Measurements from ENCODE around the gene ITLN1.
"Not testable (repeated sequence)": the region's sequence is repeated elsewhere in the genome, so short reads cannot be mapped to it uniquely, and the experiment has no call there.

The ITLN1 gene

DNA sequence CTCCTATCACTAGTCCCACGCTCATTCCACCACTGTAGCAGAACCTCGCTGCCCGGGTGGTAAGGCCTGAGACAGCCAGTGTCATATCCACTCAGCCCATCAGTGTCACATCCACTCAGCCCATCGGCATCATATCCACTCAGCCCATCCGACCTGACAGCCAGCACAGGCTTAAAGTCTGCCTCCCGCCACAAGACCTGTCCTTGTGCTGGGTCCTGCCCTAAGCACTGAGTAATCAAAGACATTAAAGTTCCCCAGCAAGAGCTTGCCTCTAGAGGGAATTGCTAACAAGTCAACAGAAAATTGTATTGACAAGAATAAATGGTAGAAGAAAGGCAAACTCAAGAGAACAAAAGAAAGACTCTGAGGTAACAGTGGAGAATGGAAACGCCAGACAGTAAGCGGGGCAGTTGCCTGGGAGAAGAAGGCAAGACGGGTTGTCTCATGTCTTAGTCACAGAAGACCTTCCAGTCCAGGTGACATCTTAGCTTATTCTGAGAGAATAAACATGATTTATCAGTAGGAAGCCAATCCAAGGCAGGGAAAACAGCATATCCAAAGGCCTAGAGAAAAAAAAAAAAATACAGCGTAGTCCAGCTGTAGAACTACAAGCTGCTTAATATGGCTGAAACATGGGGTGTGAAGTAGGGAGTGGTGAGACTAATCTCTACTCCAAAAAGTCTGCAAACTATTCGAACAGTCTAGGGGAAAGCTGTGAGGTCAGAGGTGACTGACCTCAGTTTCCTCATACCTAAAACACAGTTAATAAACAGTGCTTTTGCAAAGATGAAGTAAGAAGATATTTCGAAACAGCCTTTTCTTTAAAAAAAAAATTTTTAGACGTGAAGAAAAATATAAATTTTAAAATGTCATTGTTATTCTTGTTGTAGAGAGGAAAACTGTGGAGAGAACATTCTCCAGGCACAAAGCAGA is 1.1 kb downstream of the ITLN1 start:
- no peak for DNase-seq (ENCODE audit: low read depth)

DNA sequence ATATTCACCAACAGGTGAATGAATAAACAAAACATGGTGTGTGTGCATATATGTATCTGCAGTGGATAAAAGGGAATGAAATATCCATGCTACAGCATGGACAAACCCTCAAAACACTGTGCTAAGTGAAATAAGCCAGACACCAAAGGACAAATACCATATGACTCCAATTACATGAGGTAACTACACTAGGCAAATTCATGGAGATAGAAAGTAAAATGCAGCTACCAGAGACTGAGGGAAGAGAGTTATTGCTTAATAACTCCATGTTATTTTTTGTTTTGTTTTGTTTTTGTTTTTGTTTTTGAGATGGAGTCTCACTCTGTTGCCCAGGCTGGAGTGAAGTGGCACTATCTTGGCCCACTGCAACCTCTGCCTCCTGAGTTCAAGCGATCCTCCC is 2.4 kb downstream of the ITLN1 start:
- no peak for DNase-seq (ENCODE audit: low read depth)

DNA sequence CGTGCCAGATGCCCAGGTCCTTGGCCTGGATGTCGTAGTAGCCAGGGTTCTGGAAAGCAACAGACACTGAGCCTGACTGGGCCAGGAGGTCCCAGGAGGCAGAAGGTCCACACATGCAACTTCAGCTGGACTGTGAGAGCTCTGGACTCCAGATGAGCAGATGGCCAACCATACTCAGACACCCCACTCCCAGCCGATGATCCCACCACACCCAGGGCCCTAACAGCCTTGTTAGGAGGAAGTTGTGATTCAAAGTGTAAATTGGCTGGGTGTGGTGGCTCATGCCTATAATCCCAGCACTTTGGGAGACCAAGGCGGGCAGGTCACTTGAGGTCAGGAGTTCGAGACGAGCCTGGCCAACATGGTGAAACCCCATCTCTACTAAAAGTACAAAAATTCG is 3.7 kb downstream of the ITLN1 start:
- DNase-seq (ENCODE audit: low read depth): not testable (repeated sequence)

DNA sequence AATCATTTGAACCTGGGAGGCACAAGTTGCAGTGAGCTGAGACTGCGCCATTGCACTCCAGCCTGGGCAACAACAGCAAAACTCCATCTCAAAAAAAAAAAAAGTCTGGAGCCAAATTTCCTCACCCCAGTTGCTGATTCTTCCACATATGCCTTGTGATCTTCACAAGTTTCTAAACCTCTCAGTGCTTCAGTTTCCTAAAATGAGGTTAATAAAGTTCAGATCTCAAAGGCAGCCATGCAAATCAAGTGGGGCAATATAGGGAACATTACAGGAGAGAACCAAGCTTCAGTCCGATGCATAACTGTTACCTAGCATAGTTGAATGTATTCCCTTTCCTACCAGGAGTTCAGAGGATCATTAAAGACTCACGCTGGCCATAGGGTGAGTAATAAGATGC is 4.8 kb downstream of the ITLN1 start:
- no peak for DNase-seq (ENCODE audit: low read depth)

DNA sequence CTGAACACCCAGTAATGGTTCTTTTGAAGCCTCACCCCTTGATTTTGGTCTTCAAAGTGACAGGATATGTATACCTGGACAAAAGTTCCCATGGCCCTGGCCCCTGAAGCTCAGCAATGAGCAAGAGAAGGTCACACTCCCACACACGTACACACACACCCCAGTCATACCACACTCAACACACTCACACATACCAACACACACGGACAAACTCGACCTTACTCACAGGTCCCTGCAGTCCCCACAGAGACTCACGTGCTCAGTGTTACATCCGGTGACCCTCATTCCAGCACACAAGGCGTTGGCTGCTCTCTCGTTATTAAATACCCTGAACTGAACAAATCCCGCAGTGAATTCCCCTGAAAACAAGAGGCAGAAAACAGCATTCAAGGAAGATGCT is 5.9 kb downstream of the ITLN1 start:
- no peak for DNase-seq (ENCODE audit: low read depth)

DNA sequence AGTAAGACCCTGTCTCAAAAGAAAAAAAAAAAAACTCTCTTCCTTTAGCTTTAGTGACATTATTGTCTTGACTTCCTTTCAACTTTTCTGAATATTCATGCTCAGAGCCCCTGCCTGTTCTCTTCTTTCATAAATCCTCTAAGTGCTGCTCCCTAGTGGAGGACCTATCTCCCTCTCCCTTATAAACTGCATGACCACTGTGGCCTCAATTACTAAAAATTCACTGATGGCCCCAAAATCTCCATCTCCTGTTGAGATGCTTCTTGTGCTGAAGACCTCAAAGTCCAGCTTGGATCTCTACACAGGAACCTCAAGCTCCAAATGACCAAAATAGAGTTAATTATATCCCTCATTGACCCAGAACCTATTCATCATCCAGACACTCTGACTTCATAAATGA is 7.8 kb downstream of the ITLN1 start:
- DNase-seq (ENCODE audit: low read depth): no peak

DNA sequence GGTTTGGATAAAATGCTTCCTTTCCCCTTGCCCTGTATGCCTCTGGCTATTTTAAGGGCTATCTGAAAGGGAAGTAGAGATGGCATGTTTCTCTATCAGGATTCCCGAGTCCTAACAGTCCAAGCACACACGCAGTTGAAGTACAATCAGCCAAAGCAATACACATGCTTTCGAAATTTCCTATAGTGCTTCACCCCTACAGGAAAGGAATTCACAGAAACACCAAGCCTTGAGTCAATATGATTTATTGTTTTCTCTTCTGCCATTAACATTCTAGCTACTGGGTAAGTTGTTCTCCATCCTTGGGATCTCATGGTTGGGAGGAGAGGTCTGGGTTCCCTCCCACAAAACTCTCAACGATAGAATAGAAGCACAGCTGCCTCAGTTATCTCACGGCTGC is 8.7 kb downstream of the ITLN1 start:
- DNase-seq (ENCODE audit: low read depth): no peak

DNA sequence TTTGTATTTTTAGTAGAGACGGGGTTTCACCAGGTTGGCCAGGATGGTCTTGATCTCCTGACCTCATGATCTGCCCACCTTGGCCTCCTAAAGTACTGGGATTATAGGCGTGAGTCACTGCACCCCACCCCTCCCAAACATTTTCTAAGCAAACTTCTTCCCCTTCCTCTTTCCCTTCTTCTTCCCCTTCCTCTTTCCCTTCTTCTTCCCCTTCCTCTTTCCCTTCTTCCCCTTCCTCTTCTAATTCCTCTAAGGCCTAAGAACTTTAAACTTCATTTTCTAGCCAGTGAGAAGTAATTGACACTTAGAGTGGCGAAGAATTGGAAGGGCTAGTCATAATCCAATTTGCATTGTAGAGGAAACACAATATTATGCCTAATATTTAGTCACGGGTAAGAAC is 9.4 kb downstream of the ITLN1 start:
- DNase-seq (ENCODE audit: low read depth): not testable (repeated sequence)

DNA sequence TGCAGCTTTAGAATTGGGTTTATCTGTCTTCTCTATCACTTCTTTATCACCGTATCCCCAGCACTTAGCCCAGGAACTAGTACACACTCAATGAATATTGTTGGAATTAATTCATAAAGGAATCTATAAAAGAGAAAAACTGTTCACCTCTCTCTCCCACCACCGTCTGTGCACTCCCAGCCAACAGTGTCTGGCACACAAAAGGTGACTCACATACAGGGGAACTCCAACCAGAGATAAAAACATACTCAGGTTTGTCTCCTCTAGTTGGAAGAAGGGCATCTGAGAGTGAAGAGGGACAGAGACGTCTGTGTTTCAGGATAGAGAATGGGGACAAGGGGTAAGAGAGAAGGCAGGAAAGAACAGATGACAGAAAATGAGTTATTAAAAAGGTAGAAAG is 10.0 kb downstream of the ITLN1 start:
- no peak for DNase-seq (ENCODE audit: low read depth)

DNA sequence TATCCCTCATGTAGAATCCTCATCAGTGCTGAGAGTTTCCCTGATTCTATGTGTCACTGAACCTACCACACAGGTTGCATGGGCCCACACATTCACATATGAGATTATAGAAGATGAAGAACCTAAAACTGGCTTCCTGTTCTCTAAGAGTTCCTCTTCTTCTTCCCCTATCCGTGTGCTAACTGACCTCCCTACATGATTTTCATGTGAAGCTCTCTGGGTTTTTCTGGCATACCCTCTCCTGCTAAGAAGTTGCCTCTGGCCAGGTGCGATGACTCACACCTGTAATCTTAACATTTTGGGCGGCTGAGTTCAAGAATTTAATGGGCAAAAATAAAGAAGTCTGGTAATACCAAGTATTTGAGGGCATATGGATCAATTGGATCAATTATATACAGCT is 16.8 kb downstream of the ITLN1 start:
- no peak for DNase-seq (ENCODE audit: low read depth)

DNA sequence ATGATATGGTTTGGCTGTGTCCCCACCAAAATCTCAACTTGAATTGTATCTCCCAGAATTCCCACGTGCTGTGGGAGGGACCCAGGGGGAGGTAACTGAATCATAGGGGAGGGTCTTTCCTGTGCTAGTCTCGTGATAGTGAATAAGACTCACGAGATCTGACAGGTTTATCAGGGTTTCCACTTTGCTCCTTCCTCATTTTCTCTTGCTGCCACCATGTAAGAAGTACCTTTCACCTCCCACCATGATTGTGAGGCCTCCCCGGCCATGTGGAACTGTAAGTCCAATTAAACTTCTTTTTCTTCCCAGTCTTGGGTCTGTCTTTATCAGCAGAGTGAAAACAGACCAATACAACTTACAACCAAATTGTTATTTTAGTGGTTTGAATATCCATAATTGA is 17.3 kb downstream of the ITLN1 start:
- DNase-seq (ENCODE audit: low read depth): not testable (repeated sequence)

DNA sequence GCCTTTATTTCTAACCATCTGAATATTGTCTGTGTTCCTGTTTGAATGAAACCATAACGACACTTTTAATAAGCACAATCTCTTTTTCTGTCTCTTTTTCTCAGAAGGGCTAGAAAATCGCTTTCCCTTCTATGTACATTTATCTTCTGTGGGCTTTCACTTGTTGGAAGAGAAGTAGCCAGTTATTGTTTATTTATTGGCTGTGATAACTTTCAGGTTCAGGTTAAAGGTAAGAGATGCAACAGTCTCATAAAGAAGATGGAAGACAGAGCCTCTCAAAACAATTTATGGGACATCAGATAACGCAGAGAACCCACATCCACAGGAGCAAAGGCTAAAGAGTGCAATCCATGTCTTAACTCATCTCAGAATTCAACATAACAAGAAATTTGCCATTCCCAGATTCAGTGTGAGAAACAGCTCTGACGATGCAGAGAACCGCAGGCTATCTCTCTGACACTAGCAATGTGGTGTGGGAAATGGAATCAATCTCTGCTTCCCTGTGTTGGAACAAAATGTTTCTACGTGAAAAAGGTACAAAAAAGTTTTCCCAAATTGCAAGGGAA is 18.2 kb downstream of the ITLN1 start:
- no peak for DNase-seq (ENCODE audit: low read depth)

DNA sequence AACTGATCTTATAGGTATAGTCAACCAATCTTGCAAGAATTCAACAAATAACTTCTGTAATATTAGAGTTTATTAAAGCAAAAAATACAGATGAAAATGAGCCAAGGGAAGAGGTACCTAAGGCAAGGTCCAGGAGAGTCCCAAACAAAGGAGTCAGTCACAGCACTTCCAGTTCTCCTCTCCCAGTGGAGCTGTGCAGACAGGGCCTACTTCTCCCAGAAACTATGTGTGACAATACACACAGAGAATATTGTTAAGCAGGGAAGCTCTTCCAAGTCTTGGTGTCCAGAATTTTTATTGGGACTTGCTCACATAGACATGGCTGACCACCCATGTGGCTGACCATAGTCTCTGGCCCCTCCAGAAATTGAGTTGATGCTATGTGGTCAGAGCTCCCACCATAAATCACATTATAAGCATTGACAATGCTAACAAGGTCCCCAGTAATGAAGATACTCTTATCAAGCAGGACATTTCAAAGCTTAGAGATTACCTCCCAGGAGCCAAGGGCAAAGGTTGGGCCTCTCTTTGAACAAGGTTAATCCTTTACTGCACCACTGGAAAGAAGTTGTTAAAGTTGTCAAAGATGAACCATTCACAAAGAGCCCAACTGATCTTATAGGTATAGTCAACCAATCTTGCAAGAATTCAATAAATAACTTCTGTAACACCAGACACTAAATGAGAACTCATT is 18.8 kb downstream of the ITLN1 start:
- no peak for DNase-seq (ENCODE audit: low read depth)

DNA sequence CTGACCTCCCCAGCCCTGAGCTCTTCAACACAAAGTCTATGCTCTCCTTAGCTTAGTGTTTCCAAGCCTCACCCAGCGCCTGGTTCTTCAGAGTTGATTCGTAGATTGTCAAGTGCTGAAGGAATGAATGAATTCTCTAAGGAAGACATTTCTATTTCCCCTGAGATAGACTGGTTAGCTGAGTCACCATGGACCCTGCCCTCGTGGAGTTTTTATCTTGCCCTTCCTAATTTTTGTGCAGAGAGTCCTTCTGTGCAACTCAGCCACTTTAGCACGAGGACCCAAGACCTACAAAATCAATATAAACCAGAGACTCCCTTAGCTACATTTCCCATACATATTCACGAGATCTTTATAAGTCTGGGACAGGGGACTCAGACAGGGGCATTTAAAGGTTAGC is 19.6 kb downstream of the ITLN1 start:
- DNase-seq (ENCODE audit: low read depth): no peak

DNA sequence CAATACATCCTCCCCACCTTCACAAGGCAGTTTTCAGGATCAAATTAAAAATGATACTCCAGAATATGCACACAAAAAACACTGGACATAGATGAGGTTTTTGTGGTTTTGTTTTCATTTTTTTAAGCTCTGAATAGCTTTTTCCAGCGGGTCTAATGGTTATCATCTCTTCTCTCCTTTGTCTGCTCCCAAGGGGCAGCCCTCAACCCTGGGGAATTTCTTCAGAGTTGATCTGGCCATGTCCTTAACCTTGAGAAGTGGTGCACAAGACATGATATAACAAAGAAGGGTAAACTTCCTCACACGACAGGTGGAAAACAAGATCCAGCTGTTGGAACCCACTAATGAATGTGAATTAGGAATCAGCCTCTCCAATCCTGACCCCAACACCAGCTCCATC is 20.8 kb downstream of the ITLN1 start:
- no peak for DNase-seq (ENCODE audit: low read depth)

DNA sequence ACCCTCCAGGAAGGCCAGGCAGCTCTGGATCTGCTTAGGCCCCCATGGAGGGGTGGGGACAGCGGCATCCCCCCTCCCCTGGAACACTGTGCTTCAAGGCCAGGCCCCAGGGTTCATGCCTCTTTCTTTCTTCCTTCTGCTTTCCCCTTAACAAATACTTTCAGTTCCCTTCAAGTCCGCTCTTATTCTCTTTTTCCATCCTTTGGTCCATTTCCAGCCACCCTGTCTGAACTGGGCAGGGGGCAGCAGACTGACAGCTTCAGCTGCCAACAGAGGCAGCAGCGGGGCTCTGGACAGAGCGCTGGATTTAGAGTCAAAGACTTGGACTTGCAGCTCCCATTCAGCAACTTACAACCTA is 21.2 kb downstream of the ITLN1 start:
- DNase-seq (ENCODE audit: low read depth): no peak

DNA sequence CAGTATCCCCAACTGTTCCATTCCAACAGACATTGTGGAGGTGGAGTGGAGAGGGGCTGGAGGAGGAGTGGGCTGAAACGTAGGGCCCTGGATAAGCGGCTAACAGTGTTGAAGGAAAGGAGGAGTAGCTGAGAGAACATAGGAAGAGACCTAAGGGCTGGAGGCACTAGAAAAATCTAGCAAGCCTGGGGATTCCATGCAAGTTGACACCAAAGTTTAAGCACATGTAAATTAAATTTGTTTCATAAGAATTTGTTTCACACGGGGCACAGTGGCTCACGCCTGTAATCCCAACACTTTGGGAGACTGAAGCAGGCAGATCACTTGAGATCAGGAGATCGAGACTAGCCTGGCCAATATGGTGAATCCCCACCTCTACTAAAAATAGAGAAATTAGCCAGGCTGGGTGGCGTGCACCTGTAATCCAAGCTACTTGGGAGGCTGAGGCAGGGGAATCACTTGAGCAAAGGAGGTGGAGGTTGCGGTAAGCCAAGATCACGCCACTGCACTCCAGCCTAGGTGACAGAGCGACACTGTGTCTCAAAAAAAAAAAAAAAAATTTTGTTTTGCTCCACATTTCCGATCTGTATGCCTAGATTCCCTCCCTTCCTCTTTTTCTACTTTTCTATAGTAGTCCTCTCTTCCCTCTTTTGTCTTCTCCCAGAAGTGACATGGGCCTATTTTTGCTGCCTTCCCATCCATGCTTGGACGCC is 21.8 kb downstream of the ITLN1 start:
- DNase-seq (ENCODE audit: low read depth): no peak

DNA sequence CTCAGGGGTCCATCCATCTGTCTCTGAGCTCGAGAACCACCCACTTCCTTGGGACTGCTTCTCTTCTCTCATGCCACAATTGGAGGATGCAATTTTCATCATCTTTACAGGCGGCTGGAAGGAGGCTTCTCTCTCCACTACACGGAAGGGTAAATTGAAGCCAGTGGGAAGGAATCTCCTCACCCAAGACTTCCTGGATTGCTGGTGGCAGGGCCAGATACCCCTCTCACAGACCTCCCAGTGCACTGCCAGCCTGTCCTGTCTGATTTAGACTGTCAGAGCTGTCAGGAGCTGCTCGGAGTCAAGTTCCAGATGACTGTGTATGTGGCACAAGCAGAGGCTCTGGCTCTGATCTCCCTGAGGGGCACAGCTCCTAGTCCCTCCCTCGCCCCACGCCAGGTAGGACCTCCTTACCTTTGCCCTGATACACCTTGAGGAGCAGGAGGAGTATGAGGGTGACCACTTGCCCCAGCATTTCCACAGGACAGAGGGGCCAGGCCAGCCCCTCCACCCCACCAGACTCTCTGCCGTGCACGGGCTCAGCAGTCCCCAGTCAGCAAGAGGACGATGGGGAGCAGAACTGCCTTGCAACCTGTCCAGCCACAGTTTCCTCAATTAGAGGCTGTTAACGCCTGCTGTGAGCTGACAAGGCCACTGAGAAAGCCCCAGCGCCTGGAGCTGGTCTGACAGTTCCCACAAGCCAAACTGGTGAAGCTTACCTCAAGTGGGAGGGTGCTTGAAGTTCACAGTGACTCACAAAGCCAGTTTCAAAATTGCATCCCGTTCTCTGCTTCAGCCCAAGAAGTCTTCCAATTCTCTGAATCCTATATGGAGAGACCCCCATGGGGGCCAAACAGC is 22.5 kb downstream of the ITLN1 start, which contains the start of gene CD244:
Gene CD244, minus strand, starts transcription at position 685 of the 858 bp plus-strand sequence. Its CDS starts 210 bp downstream, at position 475.
- DNase-seq (ENCODE audit: low read depth): peak; percentile 53

DNA sequence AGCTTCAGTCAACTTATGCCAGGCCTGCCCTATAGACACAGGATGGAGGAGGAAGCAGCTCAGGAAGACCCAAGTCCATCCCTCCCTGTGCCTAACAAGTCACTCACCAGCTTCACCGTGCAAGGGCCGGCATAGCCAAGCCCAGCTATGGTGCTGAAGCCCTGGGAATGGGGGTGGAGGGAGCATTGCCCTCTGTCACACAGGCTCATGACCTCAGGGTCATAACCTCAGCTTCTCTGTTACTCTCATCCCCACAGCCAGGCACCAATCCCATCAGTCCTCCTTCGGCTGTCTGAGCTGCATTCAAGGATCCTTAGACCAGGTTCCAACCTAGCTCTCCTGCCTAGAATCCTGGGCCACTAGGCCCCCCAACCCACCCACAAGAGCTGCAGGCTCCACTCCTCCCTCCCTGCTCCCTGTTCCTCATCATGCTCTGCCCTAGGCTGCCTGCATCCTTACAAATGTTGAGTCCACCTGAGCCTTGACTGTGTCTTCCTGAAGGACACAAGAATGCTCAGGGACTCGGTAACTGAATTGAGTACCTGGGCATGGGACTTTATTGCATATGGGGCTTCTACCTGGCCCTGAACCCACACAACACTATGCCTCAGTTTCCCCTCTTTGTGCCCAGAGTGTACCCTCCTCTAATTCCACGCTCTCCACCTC is 24.0 kb downstream of the ITLN1 start:
- DNase-seq (ENCODE audit: low read depth): no peak

DNA sequence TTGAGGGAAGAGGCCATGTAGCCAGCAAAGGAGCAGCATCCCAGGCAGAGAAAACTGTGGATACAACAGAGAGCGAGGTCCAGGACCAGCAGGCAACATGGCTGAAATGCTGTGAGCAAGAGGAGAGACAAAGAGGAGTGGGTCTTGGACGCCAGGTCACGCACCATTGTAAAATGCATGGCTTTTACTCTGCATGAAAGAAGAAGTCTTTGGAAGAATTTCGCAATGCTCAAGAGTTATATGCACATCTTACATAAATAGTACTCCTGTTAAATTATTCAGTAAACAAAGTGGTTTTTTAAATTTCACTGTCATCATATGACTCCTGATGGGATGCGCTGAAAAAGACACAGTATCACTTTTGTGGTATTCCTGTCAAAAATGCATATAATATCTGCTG is 25.8 kb downstream of the ITLN1 start:
- DNase-seq (ENCODE audit: low read depth): no peak

DNA sequence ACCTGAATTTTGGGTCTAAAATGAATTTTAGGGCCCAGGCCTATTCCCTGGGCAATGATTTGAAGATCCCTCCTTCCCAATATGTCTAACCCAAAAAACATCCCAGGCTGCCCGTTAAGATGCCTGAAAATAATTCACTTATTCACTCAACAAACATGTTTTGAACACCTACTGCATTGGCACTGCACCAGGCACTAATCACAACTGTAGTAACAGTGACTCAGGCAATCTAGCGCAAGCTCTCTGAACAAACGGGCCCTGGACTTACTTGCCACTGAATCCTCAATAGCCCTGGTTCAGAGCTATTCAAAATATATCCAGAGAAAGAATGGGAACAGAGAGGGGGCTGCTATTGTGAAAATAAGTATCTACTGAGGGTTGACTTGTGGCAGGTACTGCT is 26.5 kb downstream of the ITLN1 start:
- no peak for DNase-seq (ENCODE audit: low read depth)
